ENCODE measurements around the gene TBX18.

TBX18 gene

GRCh38 chr6:84772428-84773132 lies 8.2 kb upstream of the TBX18 start:
- no peak for DNase-seq

- no peak for DNase-seq
These were observed 7.5 kb upstream of the TBX18 start for GRCh38 chr6:84771756-84772356.

GRCh38 chr6:84771125-84771755 lies 6.8 kb upstream of the TBX18 start:
- DNase-seq, result no peak

GRCh38 chr6:84770521-84770920 lies 6.1 kb upstream of the TBX18 start:
- DNase-seq, result no peak

- DNase-seq, result no peak
These were observed 4.9 kb upstream of the TBX18 start for GRCh38 chr6:84769306-84769705.

GRCh38 chr6:84768442-84769174 lies 4.2 kb upstream of the TBX18 start:
- DNase-seq, result no peak

GRCh38 chr6:84767526-84768201 lies 3.3 kb upstream of the TBX18 start:
- no peak for DNase-seq

- no peak for DNase-seq
These were observed 2.6 kb upstream of the TBX18 start for GRCh38 chr6:84766799-84767525.

GRCh38 chr6:84766118-84766798 lies 1.9 kb upstream of the TBX18 start:
- no peak for DNase-seq

GRCh38 chr6:84763886-84764331 lies 489 bp downstream of the TBX18 start:
- no peak for DNase-seq

GRCh38 chr6:84763003-84763885 lies 1.2 kb downstream of the TBX18 start:
- DNase-seq, result no peak

GRCh38 chr6:84762220-84763002 lies 2.0 kb downstream of the TBX18 start:
- no peak for DNase-seq

GRCh38 chr6:84758486-84758885 lies 5.9 kb downstream of the TBX18 start:
- no peak for DNase-seq

GRCh38 chr6:84756877-84757276 lies 7.5 kb downstream of the TBX18 start:
- DNase-seq, result no peak

GRCh38 chr6:84756466-84756865 lies 7.9 kb downstream of the TBX18 start:
- DNase-seq, result no peak

- DNase-seq, result no peak
These were observed 11.2 kb downstream of the TBX18 start for GRCh38 chr6:84753173-84753572.

GRCh38 chr6:84752118-84752850 lies 12.1 kb downstream of the TBX18 start:
- no peak for DNase-seq

- DNase-seq, result no peak
These were observed 15.2 kb downstream of the TBX18 start for GRCh38 chr6:84749181-84749580.

- DNase-seq, result no peak
These were observed 16.0 kb downstream of the TBX18 start for GRCh38 chr6:84748376-84748775.

Measured in suppressor macrophage treated with lipopolysaccharide for 4 hours (primary cell).